Choroid plexus epithelial cell (primary cell): ENCODE results near the gene CUL1.

Experiments
- DNase-seq: peaks from one replicate; pipeline ENCODE4 v3.0.0-alpha.2; 2010; ENCODE audit warnings: low read depth
- H3K4me3 ChIP-seq: 2 replicates; pipeline ENCODE4 v1.5.1; 2011; ENCODE audit warnings: low read depth, mild to moderate bottlenecking, control low read depth, low read length, moderate library complexity
- TF ChIP-seq, protein P1 (sequence below): conservative IDR thresholded peaks from 2 replicates; pipeline ENCODE4 v1.5.1; 2011; ENCODE audit warnings: low read depth, mild to moderate bottlenecking, control low read depth, inconsistent platforms, low read length, moderate library complexity

The CUL1 gene

DNA sequence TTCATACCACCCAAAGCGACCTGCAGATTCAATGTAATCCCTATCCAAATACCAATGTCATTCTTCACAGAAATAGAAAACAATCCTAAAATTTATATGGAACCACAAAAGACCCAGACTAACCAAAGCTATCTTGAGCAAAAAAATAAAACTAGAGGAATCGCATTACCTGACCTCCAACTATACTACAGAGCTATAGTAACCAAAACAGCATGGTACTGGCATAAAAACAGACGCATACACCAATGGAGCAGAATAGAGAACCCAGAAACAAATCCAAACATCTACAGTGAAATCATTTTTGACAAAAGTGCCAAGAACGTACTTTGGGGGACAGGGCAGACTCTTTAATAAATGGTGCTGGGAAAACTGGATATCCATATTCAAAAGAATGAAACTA, 16.9 kb upstream of the CUL1 start:
- no peak overlapping the region for H3K4me3 ChIP-seq
- TF ChIP-seq, protein P1, sequence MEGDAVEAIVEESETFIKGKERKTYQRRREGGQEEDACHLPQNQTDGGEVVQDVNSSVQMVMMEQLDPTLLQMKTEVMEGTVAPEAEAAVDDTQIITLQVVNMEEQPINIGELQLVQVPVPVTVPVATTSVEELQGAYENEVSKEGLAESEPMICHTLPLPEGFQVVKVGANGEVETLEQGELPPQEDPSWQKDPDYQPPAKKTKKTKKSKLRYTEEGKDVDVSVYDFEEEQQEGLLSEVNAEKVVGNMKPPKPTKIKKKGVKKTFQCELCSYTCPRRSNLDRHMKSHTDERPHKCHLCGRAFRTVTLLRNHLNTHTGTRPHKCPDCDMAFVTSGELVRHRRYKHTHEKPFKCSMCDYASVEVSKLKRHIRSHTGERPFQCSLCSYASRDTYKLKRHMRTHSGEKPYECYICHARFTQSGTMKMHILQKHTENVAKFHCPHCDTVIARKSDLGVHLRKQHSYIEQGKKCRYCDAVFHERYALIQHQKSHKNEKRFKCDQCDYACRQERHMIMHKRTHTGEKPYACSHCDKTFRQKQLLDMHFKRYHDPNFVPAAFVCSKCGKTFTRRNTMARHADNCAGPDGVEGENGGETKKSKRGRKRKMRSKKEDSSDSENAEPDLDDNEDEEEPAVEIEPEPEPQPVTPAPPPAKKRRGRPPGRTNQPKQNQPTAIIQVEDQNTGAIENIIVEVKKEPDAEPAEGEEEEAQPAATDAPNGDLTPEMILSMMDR = no peak
- no peak for DNase-seq

DNA sequence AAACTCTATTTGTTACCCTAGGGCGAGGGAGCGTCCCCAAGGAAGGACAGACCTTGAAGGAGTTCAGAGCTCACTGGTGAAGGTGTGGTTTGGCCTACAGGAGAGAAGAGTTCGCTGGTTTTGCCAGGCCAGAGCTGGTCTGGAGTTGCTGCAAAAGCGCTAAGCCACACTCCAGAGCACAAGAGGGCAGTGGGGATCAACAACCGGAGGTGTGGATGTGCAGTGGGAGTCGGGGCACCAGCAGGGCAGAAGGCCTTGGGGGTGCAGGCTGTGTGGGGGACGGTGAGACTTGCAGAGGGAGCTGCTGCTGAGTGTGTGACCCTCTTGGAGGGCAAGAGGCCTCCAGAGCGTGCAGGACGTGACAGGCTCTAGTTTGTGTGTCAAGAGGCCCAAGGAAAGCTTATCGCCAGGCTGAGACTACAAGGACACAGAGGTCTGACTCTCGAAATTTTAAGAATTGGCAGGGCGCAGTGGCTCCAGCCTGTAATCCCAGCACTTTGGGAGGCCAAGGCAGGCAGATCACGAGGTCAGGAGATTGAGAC, 14.3 kb upstream of the CUL1 start:
- H3K4me3 ChIP-seq = no peak overlapping the region
- TF ChIP-seq, protein P1 = no peak
- DNase-seq = no peak

DNA sequence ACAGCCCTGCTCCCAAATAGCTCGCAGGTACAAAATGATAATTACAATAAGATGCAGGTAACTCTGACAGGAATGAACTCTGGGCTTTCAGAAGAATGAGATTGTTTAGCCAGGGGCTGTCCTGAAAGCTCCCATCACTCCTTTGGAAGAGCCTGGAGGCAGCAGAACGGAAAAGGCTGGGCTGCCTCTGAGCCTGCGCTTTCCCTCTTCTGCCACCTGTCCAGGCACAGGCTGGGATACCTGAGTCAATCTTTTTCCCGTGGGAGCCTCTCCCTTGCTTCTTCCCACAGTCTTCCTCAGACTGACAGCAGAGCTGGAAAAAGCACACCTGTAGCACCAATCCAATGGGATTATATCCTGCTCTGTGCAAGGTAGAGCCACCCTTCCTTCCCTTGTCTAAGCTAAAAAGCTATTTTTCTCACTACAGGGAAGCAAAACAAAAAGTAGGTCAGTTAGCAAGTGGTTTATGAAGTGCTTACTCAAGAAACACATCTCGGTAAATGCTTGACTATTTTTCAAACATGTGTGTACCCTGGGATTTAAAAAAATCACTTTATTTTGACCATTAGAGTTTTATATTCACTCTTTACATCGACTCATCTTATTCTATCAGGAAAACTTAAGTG, 12.3 kb upstream of the CUL1 start:
- no peak overlapping the region for H3K4me3 ChIP-seq
- DNase-seq = no peak
- TF ChIP-seq, protein P1 = no peak

DNA sequence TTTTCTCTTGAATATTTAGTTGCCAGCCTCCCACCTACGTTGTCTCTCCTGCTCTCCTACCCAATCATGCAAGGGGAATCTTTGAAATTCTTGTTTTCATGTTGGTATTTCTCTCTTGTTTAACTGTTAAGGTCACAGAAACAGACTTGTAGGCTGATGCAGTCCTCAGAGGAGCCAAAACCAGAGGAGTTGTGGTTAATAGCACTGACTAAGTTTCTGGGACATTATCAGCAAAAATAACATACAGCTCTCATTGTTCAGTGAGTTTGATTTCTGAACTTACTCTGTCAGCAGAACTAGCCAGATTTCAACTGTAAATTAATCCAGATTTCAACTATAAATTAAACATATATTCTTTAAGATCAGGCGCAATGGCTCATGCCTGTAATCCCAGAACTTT, 11.1 kb upstream of the CUL1 start:
- peak; percentile 43 for DNase-seq
- TF ChIP-seq, protein P1 = no peak
- H3K4me3 ChIP-seq = no peak overlapping the region

DNA sequence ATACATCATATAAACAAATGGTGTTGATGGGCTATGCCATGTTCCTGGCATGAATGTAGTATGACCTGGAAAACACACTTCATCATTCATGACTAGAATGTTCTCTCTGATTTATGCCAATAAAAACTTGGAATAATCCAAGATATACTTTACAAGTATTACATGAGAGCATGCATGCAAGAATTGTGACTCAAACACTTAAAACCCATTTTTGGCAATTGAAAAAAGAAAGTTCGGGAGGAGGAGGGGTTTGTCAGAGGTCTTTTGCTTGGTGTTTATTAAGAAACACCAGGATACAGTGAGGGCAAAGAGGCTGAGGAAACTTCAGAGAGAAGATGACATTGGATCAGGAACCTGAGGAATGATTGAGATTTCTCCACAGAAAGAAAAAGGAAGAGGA, 10.2 kb upstream of the CUL1 start:
- no peak overlapping the region for H3K4me3 ChIP-seq
- no peak for DNase-seq
- TF ChIP-seq, protein P1 = no peak

DNA sequence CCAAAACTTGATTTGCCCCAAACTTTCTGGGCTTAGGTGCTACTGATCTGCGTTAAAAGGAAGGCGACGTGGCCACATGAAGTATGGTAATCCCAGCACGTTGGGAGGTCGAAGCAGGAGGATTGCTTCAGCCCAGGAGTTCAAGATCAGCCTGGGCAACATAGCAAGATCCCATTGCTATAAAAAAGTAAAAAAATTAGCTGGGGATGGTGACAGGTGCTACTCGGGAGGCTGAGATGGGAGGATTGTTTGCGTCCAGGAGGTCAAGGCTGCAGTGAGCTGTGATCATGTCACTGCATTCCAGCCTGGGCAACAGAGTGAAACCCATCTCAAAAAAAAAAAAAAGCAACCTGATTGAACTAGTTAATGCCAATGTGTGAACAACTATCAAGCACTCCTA, 5.1 kb upstream of the CUL1 start:
- no peak for DNase-seq
- TF ChIP-seq, protein P1 = no peak

DNA sequence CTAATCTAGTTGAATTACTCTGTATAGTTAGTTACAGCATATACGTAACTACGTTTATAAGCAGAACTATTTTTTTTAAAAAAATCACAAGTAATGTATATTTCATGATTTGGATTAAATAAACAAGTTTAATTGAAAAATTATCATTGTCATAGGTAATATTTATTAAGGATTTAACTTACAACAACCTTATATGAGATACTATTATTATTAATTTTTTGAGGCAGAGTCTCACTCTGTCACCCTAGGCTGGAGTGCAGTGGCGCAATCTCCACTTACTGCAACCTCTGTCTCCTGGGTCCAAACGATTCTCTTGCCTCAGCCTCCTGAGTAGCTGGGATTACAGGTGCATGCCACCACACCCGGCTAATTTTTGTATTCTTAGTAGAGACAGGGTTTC, 4.1 kb upstream of the CUL1 start:
- no peak overlapping the region for H3K4me3 ChIP-seq
- TF ChIP-seq, protein P1 = no peak

More for the DNA sequence above, 5.1 kb upstream of the CUL1 start:
- H3K4me3 ChIP-seq = no peak overlapping the region

More for the DNA sequence above, 4.1 kb upstream of the CUL1 start:
- DNase-seq = no peak
